Measurements from ENCODE around the gene RNF7. TPM values are rescaled to one million over a fixed set of nuclear protein-coding genes. Genes with fewer than 3 reads are reported as not detected.
A peak's percentile ranks its signal among the peaks of the same experiment; 100 is the strongest.

RNF7 gene
- total and polyA plus RNA-seq, 9 of the 15 experiments (the other 6 are each of a cell fraction or from before 2014, with no cell fraction given), result 38.8 to 133 (median 80.5) TPM

DNA sequence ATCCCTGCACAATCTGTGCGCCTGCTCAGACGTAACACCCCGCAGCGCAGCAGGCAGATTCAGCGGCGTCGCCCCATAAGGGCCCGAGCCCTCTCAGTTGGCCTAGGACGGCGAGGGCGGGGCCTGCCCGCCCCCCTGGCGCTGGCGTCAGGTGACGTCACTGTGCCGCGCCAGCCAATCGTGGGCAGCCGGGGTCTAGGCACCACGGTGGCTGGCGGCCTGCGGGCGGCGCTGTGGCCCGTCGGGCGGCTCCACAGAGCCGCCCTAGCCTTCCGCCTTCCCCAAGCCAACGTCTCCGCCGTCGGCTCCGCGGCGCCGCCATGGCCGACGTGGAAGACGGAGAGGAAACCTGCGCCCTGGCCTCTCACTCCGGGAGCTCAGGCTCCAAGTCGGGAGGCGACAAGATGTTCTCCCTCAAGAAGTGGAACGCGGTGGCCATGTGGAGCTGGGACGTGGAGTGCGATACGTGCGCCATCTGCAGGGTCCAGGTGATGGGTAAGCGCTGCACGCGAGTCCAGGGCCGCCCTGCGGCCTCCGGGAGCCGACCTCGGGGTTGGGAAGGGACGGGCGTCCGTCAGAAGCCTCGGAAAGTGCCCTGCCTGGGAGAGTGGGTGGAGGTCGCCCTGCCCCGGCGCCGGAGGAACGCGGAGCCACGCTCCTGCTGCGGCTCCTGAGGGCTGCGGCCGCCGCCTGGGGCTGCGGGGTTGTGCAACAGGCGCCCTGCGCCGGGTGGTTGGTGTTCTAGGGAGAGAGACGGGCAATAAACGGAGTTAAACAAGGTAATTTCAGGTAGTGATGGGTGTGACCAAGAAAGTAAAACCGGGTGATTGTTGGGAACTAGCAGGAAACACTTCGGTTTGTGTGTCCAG lies at the start of gene RNF7 (continued):
- no peak for TF ChIP-seq LARP7 (IDR thresholded peaks at IDR 0.05)
- TF ChIP-seq, protein P1, sequence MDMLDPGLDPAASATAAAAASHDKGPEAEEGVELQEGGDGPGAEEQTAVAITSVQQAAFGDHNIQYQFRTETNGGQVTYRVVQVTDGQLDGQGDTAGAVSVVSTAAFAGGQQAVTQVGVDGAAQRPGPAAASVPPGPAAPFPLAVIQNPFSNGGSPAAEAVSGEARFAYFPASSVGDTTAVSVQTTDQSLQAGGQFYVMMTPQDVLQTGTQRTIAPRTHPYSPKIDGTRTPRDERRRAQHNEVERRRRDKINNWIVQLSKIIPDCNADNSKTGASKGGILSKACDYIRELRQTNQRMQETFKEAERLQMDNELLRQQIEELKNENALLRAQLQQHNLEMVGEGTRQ (CRISPR knock-in tag; IDR thresholded peaks at IDR 0.05), result no peak
- peak; percentile 80 for TF ChIP-seq TBP (optimal IDR thresholded peaks at IDR 0.05; ENCODE audit: low read depth, low read length)
- TF ChIP-seq HDAC6 (IDR thresholded peaks at IDR 0.05; ENCODE audit: low read depth, low read length), result no peak
- TF ChIP-seq BMI1 (IDR thresholded peaks at IDR 0.05; ENCODE audit: low read length), result no peak
- TF ChIP-seq, protein P2, sequence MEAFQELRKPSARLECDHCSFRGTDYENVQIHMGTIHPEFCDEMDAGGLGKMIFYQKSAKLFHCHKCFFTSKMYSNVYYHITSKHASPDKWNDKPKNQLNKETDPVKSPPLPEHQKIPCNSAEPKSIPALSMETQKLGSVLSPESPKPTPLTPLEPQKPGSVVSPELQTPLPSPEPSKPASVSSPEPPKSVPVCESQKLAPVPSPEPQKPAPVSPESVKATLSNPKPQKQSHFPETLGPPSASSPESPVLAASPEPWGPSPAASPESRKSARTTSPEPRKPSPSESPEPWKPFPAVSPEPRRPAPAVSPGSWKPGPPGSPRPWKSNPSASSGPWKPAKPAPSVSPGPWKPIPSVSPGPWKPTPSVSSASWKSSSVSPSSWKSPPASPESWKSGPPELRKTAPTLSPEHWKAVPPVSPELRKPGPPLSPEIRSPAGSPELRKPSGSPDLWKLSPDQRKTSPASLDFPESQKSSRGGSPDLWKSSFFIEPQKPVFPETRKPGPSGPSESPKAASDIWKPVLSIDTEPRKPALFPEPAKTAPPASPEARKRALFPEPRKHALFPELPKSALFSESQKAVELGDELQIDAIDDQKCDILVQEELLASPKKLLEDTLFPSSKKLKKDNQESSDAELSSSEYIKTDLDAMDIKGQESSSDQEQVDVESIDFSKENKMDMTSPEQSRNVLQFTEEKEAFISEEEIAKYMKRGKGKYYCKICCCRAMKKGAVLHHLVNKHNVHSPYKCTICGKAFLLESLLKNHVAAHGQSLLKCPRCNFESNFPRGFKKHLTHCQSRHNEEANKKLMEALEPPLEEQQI (IDR thresholded peaks at IDR 0.05), result 0 out of 2 replicates have a peak, but pooled peaks have one; percentile 48
- no peak for TF ChIP-seq PYGO2 (tag; IDR thresholded peaks at IDR 0.05)
- TF ChIP-seq TAL1 (IDR thresholded peaks at IDR 0.05), result no peak
- TF ChIP-seq, protein P3, sequence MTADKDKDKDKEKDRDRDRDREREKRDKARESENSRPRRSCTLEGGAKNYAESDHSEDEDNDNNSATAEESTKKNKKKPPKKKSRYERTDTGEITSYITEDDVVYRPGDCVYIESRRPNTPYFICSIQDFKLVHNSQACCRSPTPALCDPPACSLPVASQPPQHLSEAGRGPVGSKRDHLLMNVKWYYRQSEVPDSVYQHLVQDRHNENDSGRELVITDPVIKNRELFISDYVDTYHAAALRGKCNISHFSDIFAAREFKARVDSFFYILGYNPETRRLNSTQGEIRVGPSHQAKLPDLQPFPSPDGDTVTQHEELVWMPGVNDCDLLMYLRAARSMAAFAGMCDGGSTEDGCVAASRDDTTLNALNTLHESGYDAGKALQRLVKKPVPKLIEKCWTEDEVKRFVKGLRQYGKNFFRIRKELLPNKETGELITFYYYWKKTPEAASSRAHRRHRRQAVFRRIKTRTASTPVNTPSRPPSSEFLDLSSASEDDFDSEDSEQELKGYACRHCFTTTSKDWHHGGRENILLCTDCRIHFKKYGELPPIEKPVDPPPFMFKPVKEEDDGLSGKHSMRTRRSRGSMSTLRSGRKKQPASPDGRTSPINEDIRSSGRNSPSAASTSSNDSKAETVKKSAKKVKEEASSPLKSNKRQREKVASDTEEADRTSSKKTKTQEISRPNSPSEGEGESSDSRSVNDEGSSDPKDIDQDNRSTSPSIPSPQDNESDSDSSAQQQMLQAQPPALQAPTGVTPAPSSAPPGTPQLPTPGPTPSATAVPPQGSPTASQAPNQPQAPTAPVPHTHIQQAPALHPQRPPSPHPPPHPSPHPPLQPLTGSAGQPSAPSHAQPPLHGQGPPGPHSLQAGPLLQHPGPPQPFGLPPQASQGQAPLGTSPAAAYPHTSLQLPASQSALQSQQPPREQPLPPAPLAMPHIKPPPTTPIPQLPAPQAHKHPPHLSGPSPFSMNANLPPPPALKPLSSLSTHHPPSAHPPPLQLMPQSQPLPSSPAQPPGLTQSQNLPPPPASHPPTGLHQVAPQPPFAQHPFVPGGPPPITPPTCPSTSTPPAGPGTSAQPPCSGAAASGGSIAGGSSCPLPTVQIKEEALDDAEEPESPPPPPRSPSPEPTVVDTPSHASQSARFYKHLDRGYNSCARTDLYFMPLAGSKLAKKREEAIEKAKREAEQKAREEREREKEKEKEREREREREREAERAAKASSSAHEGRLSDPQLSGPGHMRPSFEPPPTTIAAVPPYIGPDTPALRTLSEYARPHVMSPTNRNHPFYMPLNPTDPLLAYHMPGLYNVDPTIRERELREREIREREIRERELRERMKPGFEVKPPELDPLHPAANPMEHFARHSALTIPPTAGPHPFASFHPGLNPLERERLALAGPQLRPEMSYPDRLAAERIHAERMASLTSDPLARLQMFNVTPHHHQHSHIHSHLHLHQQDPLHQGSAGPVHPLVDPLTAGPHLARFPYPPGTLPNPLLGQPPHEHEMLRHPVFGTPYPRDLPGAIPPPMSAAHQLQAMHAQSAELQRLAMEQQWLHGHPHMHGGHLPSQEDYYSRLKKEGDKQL (CRISPR knock-in tag; IDR thresholded peaks at IDR 0.05; ENCODE audit: borderline replicate concordance), result no peak
- TF ChIP-seq, protein P4, sequence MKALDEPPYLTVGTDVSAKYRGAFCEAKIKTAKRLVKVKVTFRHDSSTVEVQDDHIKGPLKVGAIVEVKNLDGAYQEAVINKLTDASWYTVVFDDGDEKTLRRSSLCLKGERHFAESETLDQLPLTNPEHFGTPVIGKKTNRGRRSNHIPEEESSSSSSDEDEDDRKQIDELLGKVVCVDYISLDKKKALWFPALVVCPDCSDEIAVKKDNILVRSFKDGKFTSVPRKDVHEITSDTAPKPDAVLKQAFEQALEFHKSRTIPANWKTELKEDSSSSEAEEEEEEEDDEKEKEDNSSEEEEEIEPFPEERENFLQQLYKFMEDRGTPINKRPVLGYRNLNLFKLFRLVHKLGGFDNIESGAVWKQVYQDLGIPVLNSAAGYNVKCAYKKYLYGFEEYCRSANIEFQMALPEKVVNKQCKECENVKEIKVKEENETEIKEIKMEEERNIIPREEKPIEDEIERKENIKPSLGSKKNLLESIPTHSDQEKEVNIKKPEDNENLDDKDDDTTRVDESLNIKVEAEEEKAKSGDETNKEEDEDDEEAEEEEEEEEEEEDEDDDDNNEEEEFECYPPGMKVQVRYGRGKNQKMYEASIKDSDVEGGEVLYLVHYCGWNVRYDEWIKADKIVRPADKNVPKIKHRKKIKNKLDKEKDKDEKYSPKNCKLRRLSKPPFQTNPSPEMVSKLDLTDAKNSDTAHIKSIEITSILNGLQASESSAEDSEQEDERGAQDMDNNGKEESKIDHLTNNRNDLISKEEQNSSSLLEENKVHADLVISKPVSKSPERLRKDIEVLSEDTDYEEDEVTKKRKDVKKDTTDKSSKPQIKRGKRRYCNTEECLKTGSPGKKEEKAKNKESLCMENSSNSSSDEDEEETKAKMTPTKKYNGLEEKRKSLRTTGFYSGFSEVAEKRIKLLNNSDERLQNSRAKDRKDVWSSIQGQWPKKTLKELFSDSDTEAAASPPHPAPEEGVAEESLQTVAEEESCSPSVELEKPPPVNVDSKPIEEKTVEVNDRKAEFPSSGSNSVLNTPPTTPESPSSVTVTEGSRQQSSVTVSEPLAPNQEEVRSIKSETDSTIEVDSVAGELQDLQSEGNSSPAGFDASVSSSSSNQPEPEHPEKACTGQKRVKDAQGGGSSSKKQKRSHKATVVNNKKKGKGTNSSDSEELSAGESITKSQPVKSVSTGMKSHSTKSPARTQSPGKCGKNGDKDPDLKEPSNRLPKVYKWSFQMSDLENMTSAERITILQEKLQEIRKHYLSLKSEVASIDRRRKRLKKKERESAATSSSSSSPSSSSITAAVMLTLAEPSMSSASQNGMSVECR (CRISPR knock-in tag; IDR thresholded peaks at IDR 0.05), result 0 out of 2 replicates have a peak, but pooled peaks have one; percentile 32
- TF ChIP-seq, protein P5, sequence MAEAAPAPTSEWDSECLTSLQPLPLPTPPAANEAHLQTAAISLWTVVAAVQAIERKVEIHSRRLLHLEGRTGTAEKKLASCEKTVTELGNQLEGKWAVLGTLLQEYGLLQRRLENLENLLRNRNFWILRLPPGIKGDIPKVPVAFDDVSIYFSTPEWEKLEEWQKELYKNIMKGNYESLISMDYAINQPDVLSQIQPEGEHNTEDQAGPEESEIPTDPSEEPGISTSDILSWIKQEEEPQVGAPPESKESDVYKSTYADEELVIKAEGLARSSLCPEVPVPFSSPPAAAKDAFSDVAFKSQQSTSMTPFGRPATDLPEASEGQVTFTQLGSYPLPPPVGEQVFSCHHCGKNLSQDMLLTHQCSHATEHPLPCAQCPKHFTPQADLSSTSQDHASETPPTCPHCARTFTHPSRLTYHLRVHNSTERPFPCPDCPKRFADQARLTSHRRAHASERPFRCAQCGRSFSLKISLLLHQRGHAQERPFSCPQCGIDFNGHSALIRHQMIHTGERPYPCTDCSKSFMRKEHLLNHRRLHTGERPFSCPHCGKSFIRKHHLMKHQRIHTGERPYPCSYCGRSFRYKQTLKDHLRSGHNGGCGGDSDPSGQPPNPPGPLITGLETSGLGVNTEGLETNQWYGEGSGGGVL (CRISPR knock-in tag; IDR thresholded peaks at IDR 0.05), result no peak

Data from K562 (cell line).